ENCODE data around the gene HAPSTR1.
"Not testable (repeated sequence)": the region's sequence is repeated elsewhere in the genome, so short reads cannot be mapped to it uniquely, and the experiment has no call there.

Gene HAPSTR1

GRCh38 chr16:9090960-9091866, at the start of gene HAPSTR1:
HAPSTR1 (plus strand) TSS chr16:9091644; CDS start chr16:9092045, 401 bp downstream.
- peak; percentile 99 for DNase-seq

- no peak for DNase-seq
Observed at GRCh38 chr16:9042533-9042932, 48.9 kb upstream of the HAPSTR1 start.

GRCh38 chr16:9042964-9043680, 48.3 kb upstream of the HAPSTR1 start:
- no peak for DNase-seq

- not testable (repeated sequence) for DNase-seq
Observed at GRCh38 chr16:9045562-9045961, 45.9 kb upstream of the HAPSTR1 start.

- DNase-seq = no peak
Observed at GRCh38 chr16:9046667-9047055, 44.8 kb upstream of the HAPSTR1 start.

GRCh38 chr16:9047689-9048301, 43.6 kb upstream of the HAPSTR1 start:
- DNase-seq = peak; percentile 33

GRCh38 chr16:9048302-9048700, 43.1 kb upstream of the HAPSTR1 start:
- no peak for DNase-seq

GRCh38 chr16:9049241-9049640, 42.2 kb upstream of the HAPSTR1 start:
- DNase-seq = no peak

GRCh38 chr16:9050102-9050830, 41.2 kb upstream of the HAPSTR1 start:
- DNase-seq = no peak

- no peak for DNase-seq
Observed at GRCh38 chr16:9053006-9053601, 38.3 kb upstream of the HAPSTR1 start.

GRCh38 chr16:9054460-9054859, 37.0 kb upstream of the HAPSTR1 start:
- no peak for DNase-seq

- no peak for DNase-seq
Observed at GRCh38 chr16:9055115-9055514, 36.3 kb upstream of the HAPSTR1 start.

GRCh38 chr16:9055661-9056060, 35.8 kb upstream of the HAPSTR1 start:
- no peak for DNase-seq

- no peak for DNase-seq
Observed at GRCh38 chr16:9056061-9056460, 35.4 kb upstream of the HAPSTR1 start.

GRCh38 chr16:9058211-9058610, 33.2 kb upstream of the HAPSTR1 start:
- no peak for DNase-seq

GRCh38 chr16:9060225-9060624, 31.2 kb upstream of the HAPSTR1 start:
- no peak for DNase-seq

- DNase-seq = no peak
Observed at GRCh38 chr16:9061358-9061813, 30.1 kb upstream of the HAPSTR1 start.

- no peak for DNase-seq
Observed at GRCh38 chr16:9062301-9062700, 29.1 kb upstream of the HAPSTR1 start.

- DNase-seq = no peak
Observed at GRCh38 chr16:9065077-9065476, 26.4 kb upstream of the HAPSTR1 start.

GRCh38 chr16:9068886-9069285, 22.6 kb upstream of the HAPSTR1 start:
- no peak for DNase-seq

GRCh38 chr16:9070254-9070653, 21.2 kb upstream of the HAPSTR1 start:
- no peak for DNase-seq

- DNase-seq = no peak
Observed at GRCh38 chr16:9071377-9071776, 20.1 kb upstream of the HAPSTR1 start.

Measured in COR-L47 (cell line).